Measurements from ENCODE around the gene PPP1R7. TPM values are rescaled to one million over a fixed set of nuclear protein-coding genes. Genes with fewer than 3 reads are reported as not detected.
A peak's percentile ranks its signal among the peaks of the same experiment; 100 is the strongest.

The PPP1R7 gene
- total and polyA plus RNA-seq, 9 of the 15 experiments (the other 6 are each of a cell fraction or from before 2014, with no cell fraction given) = 37.5 to 75.0 (median 50.5) TPM

DNA sequence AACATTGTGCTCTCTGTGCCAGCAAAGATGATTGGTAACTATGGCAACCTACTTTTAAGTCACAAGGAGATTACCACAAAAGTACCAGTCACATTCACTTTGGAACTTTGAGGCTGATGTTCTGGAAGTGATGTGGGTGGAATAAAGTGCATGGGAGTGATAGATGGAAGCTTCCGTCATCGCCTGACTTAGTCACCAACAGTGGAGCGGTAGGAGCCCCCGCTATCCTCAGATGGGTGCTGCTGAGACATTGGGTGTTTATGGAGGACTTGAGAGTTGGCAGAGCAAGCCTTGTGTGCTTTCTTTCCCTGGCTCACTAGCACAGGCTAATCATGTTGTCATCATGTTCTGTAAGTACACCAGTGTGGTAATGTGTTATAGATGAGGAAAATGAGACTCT is 4.6 kb downstream of the PPP1R7 start:
- peaks cover 38% of the 10 kb centered on the region; the same call in 2 of the 3 replicates for H3K36me3 ChIP-seq (ENCODE audit: control insufficient read depth, insufficient read depth, low read length)
- POLR2A ChIA-PET = no interaction called here
- FAIRE-seq (no peak), DNase-seq (ENCODE audit: extremely low read depth in 1 of 4, low spot score in 3 of 4) (no peak), ATAC-seq (no peak)
- CTCF ChIA-PET (ENCODE audit: low intra/inter-chr PET ratio) = no interaction called here
- no peak overlapping the region for H3K4me2 ChIP-seq (ENCODE audit: insufficient read depth, low read length)
- H3K27ac ChIP-seq (ENCODE audit: extremely low read depth, low read depth, low read length) = no peak overlapping the region
- no peak overlapping the region for H2AFZ ChIP-seq (ENCODE audit: low read depth, low read length)
- H3K9me1 ChIP-seq (ENCODE audit: control insufficient read depth, insufficient read depth, low read length) = no peaks in the 10 kb centered on the region
- TF ChIP-seq POLR2A (conservative IDR thresholded peaks at IDR 0.05) = no peak
- TF ChIP-seq RFX1 (IDR thresholded peaks at IDR 0.05) = peak; percentile 76
- no peaks in the 10 kb centered on the region for H3K27me3 ChIP-seq (ENCODE audit: control insufficient read depth in 2 of 2, insufficient read depth in 2 of 2, low read length in 2 of 2)
- H3K4me3 ChIP-seq = no peak overlapping the region
- H3K79me2 ChIP-seq (ENCODE audit: control insufficient read depth, insufficient read depth, low read length) = peaks cover 17% of the 10 kb centered on the region
- intact Hi-C loops (cut with micrococcal nuclease) (no loop called here), in situ Hi-C loops (cut with MboI) (no loop called here)
- peaks cover 7 to 12% of the 10 kb centered on the region in 2 experiments; a peak in 2 of 5 replicates for H3K4me1 ChIP-seq (replicated peaks in 1 of 2; ENCODE audit: control insufficient read depth in 2 of 2, insufficient read depth in 2 of 2, low read length in 2 of 2)
- BruUV-seq (replicated peaks) = no TSS peak
- no peak overlapping the region for H3K9ac ChIP-seq (ENCODE audit: insufficient read depth in 1 of 2, low read depth in 2 of 2, low read length in 2 of 2)
- peaks cover 5% of the 10 kb centered on the region; the same call in 1 of the 2 replicates for H4K20me1 ChIP-seq (replicated peaks; ENCODE audit: control insufficient read depth, insufficient read depth, low read length)
- WGBS (ENCODE audit: insufficient coverage, low coverage, missing lambda C conversion rate) = 100% methylated on average over 1 of the region's 4 CpGs
- H3K9me3 ChIP-seq (replicated peaks; ENCODE audit: control insufficient read depth, insufficient read depth, low read depth, low read length) = no peaks in the 10 kb centered on the region

GRCh38 chr2:241155936-241156335 is 5.7 kb downstream of the PPP1R7 start:
- Histone ChIP-seq H2AFZ (ENCODE audit: low read depth, low read length) (no peak overlapping the region), H3K27me3 (ENCODE audit: control insufficient read depth in 2 of 2, insufficient read depth in 2 of 2, low read length in 2 of 2) (no peaks in the 10 kb centered on the region), H3K36me3 (ENCODE audit: control insufficient read depth, insufficient read depth, low read length) (peaks cover 45% of the 10 kb centered on the region; the same call in 2 of the 3 replicates), H3K9ac (ENCODE audit: insufficient read depth in 1 of 2, low read depth in 2 of 2, low read length in 2 of 2) (peak overlapping the region in 1 of 2 experiments; percentile 52; a peak in 1 of 4 replicates), H3K79me2 (ENCODE audit: control insufficient read depth, insufficient read depth, low read length) (peaks cover 14% of the 10 kb centered on the region), H3K4me1 (replicated peaks in 1 of 2; ENCODE audit: control insufficient read depth in 2 of 2, insufficient read depth in 2 of 2, low read length in 2 of 2) (peaks cover 4% of the 10 kb centered on the region in 2 experiments; a peak in 1 of 5 replicates), H3K4me3 (no peak overlapping the region), H4K20me1 (replicated peaks; ENCODE audit: control insufficient read depth, insufficient read depth, low read length) (peaks cover 5% of the 10 kb centered on the region; the same call in 1 of the 2 replicates), H3K4me2 (ENCODE audit: insufficient read depth, low read length) (no peak overlapping the region), H3K9me1 (ENCODE audit: control insufficient read depth, insufficient read depth, low read length) (no peaks in the 10 kb centered on the region), H3K27ac (ENCODE audit: extremely low read depth, low read depth, low read length) (no peak overlapping the region), H3K9me3 (replicated peaks; ENCODE audit: control insufficient read depth, insufficient read depth, low read depth, low read length) (no peaks in the 10 kb centered on the region)
- BruUV-seq (replicated peaks) = no TSS peak
- in situ Hi-C loops (cut with MboI) = no loop called here
- POLR2A ChIA-PET = no interaction called here
- no peak for FAIRE-seq
- intact Hi-C loops (cut with micrococcal nuclease) = no loop called here
- DNase-seq (ENCODE audit: extremely low read depth in 1 of 4, low spot score in 3 of 4) = no peak
- TF ChIP-seq ZNF146 (CRISPR knock-in tag; IDR thresholded peaks at IDR 0.05; ENCODE audit: unreplicated experiment) (no peak), BACH1 (tag; IDR thresholded peaks at IDR 0.05) (no peak), HDGF (IDR thresholded peaks at IDR 0.05) (no peak), PML (IDR thresholded peaks at IDR 0.05; ENCODE audit: low read length) (no peak), ZNF277 (CRISPR knock-in tag; IDR thresholded peaks at IDR 0.05; ENCODE audit: borderline replicate concordance) (no peak), MLX (CRISPR knock-in tag; conservative IDR thresholded peaks at IDR 0.05) (no peak)
- CTCF ChIA-PET (ENCODE audit: low intra/inter-chr PET ratio) = no interaction called here
- 40% methylated on average over 1 of the region's 1 CpG for WGBS (ENCODE audit: insufficient coverage, low coverage, missing lambda C conversion rate)
- ATAC-seq = no peak

Measured in K562 (cell line).